DND-41 (cell line): ENCODE data around the gene ODAD4.
A peak's percentile ranks its signal among the peaks of the same experiment; 100 is the strongest.
"Not testable (repeated sequence)": the region's sequence is repeated elsewhere in the genome, so short reads cannot be mapped to it uniquely, and the experiment has no call there.

Source experiments
- ATAC-seq: fragments of 200-7000 bp; cut with Tn5 transposase; 3 replicates; pipeline ENCODE4 v1.9.1; 2021; ENCODE audit warnings: low read depth; ENCODE audit not compliant: insufficient read depth
- DNase-seq: peaks from one replicate; pipeline ENCODE4 v3.0.0-alpha.2; 2020
- H2AFZ ChIP-seq: 2 replicates; pipeline ENCODE4 v1.6.0; 2012; ENCODE audit warnings: low read depth, low read length
- H3K27ac ChIP-seq: 2 replicates; pipeline ENCODE4 v1.5.1; 2012; ENCODE audit warnings: low read length, inconsistent platforms
- H3K27me3 ChIP-seq: fragments of 200-600 bp; sonication (generic); 2 replicates; pipeline ENCODE4 v1.6.0; 2012; ENCODE audit warnings: low read length, mild to moderate bottlenecking, inconsistent platforms; ENCODE audit not compliant: insufficient read depth, poor library complexity
- H3K36me3 ChIP-seq: 2 replicates; pipeline ENCODE4 v1.5.1; 2012; ENCODE audit warnings: low read length, inconsistent platforms; ENCODE audit not compliant: insufficient read depth
- H3K4me1 ChIP-seq: 2 replicates; pipeline ENCODE4 v1.5.1; 2012; ENCODE audit warnings: mild to moderate bottlenecking, low read length; ENCODE audit not compliant: insufficient read depth
- H3K4me2 ChIP-seq: 2 replicates; pipeline ENCODE4 v1.6.0; 2012; ENCODE audit warnings: mild to moderate bottlenecking, moderate library complexity, low read length, inconsistent platforms; ENCODE audit not compliant: insufficient read depth
- H3K4me3 ChIP-seq, 2 experiments: fragments of 200-600 bp in 1 of 2; shearing (Covaris generic) in 1 of 2; 2 replicates each; pipeline ENCODE4 v1.5.1; 2012 to 2016; ENCODE audit warnings: inconsistent platforms in 2 of 2, low read length in 2 of 2, mild to moderate bottlenecking in 2 of 2, low read depth in 1 of 2, moderate library complexity in 1 of 2
- H3K79me2 ChIP-seq: 2 replicates; pipeline ENCODE4 v1.6.0; 2012; ENCODE audit warnings: low read length, inconsistent platforms; ENCODE audit not compliant: insufficient read depth
- H3K9ac ChIP-seq: 2 replicates; pipeline ENCODE4 v1.6.0; 2012; ENCODE audit warnings: low read depth, mild to moderate bottlenecking, inconsistent platforms, low read length, moderate library complexity
- H3K9me3 ChIP-seq: 2 replicates; pipeline ENCODE4 v1.5.1; 2012; ENCODE audit warnings: low read length, moderate library complexity, mild to moderate bottlenecking, inconsistent platforms; ENCODE audit not compliant: insufficient read depth, severe bottlenecking
- H4K20me1 ChIP-seq: 2 replicates; pipeline ENCODE4 v1.6.0; 2012; ENCODE audit warnings: low read length; ENCODE audit not compliant: insufficient read depth
- EZH2 ChIP-seq: IDR thresholded peaks from 3 replicates; pipeline ENCODE4 v1.6.1; 2012; ENCODE audit warnings: borderline replicate concordance, low read depth, mild to moderate bottlenecking, moderate library complexity, low read length, inconsistent platforms; ENCODE audit not compliant: severe bottlenecking
- TF ChIP-seq, protein P1 (sequence below): IDR thresholded peaks from 2 replicates; pipeline ENCODE4 v1.5.1; 2012; ENCODE audit warnings: borderline replicate concordance, low read length, moderate library complexity, mild to moderate bottlenecking; ENCODE audit not compliant: poor library complexity, severe bottlenecking; ENCODE audit errors: extremely low read depth

Gene ODAD4

DNA sequence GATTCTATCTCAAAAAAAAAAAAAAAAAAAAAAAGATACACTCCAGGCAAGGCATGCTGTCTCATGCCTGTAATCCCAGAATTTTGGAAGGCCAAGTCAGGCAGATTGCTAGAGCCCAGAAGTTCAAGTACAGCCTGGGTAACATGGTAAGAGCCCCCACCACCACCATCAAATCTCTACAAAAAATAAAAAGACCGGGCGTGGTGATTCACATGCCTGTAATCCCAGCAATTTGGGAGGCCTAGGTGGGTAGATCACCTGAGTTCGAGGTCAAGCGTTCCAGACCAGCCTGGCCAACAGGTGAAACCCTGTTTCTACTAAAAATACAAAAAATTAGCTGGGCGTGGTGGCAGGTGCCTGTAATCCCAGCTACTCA is 9.8 kb upstream of the ODAD4 start:
- Histone ChIP-seq H3K9me3 (no peaks in the 10 kb centered on the region), H3K27me3 (no peaks in the 10 kb centered on the region), H3K4me1 (peaks cover 32% of the 10 kb centered on the region), H2AFZ (no peak overlapping the region), H3K4me3 (no peak overlapping the region), H3K9ac (no peak overlapping the region), H3K79me2 (peaks cover 34% of the 10 kb centered on the region), H3K4me2 (no peak overlapping the region), H4K20me1 (peaks cover 25% of the 10 kb centered on the region), H3K36me3 (peaks cover 15% of the 10 kb centered on the region), H3K27ac (no peak overlapping the region)
- ATAC-seq (no peak), DNase-seq (no peak)
- TF ChIP-seq, protein P1, sequence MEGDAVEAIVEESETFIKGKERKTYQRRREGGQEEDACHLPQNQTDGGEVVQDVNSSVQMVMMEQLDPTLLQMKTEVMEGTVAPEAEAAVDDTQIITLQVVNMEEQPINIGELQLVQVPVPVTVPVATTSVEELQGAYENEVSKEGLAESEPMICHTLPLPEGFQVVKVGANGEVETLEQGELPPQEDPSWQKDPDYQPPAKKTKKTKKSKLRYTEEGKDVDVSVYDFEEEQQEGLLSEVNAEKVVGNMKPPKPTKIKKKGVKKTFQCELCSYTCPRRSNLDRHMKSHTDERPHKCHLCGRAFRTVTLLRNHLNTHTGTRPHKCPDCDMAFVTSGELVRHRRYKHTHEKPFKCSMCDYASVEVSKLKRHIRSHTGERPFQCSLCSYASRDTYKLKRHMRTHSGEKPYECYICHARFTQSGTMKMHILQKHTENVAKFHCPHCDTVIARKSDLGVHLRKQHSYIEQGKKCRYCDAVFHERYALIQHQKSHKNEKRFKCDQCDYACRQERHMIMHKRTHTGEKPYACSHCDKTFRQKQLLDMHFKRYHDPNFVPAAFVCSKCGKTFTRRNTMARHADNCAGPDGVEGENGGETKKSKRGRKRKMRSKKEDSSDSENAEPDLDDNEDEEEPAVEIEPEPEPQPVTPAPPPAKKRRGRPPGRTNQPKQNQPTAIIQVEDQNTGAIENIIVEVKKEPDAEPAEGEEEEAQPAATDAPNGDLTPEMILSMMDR = no peak
- TF ChIP-seq EZH2 = no peak

DNA sequence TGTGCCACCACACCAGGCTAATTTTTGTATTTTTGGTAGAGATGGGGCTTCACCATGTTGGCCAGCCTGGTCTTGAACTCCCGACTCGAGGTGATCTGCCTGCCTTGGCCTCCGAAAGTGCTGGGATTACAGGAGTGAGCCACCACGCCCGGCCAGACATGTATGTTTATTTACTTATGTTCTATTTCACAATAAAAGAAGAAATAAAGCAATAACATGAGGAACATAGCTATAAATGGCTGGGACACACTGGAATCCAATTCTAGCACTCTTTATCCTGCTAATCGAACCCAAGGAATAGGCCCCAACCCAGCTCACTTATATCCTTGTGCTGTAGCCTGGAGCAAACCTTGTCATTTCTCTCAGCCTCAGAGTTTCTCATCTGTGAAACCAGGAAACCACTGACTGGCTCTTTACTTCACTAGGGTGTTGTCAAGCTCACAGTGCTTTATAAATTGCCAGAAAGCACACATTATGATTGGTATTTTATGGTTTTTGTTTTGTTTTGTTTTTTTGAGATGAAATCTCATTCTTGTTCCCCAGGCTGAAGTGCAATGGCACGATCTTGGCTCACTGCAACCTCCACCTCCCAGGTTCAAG is 4.3 kb upstream of the ODAD4 start:
- Histone ChIP-seq H3K4me1 (peaks cover 21% of the 10 kb centered on the region), H4K20me1 (no peaks in the 10 kb centered on the region), H3K27ac (no peak overlapping the region), H3K79me2 (peaks cover 16% of the 10 kb centered on the region), H3K4me3 (no peak overlapping the region), H3K9me3 (no peaks in the 10 kb centered on the region), H3K9ac (no peak overlapping the region), H3K4me2 (no peak overlapping the region), H3K27me3 (no peaks in the 10 kb centered on the region), H3K36me3 (no peaks in the 10 kb centered on the region), H2AFZ (no peak overlapping the region)
- TF ChIP-seq, protein P1 = no peak
- no peak for TF ChIP-seq EZH2
- no peak for DNase-seq
- no peak for ATAC-seq

GRCh38 chr17:41928693-41929251 is 1.6 kb upstream of the ODAD4 start:
- H2AFZ ChIP-seq = no peak overlapping the region
- no peaks in the 10 kb centered on the region for H3K9me3 ChIP-seq
- H3K4me1 ChIP-seq = peaks cover 43% of the 10 kb centered on the region
- DNase-seq = no peak
- H3K79me2 ChIP-seq = peaks cover 16% of the 10 kb centered on the region
- no peaks in the 10 kb centered on the region for H4K20me1 ChIP-seq
- H3K4me3 ChIP-seq = peak overlapping the region in 1 of 2 experiments; percentile 75; a peak in 2 of 4 replicates
- TF ChIP-seq, protein P1 = no peak
- no peaks in the 10 kb centered on the region for H3K27me3 ChIP-seq
- H3K4me2 ChIP-seq = peak overlapping the region; percentile 90
- no peaks in the 10 kb centered on the region for H3K36me3 ChIP-seq
- no peak for ATAC-seq
- 0 out of 2 replicates have a peak overlapping the region, but pooled peaks have one; percentile 90 for H3K27ac ChIP-seq
- peak overlapping the region; percentile 72; the same call in 1 of the 2 replicates for H3K9ac ChIP-seq

- H4K20me1 ChIP-seq, DNase-seq, H3K36me3 ChIP-seq, H3K9me3 ChIP-seq, ATAC-seq, H3K27me3 ChIP-seq: not testable (repeated sequence)
- peaks cover 43% of the 10 kb centered on the region for H3K4me1 ChIP-seq
- peak overlapping the region; percentile 42 to 75; a peak in 3 of 4 replicates for H3K4me3 ChIP-seq
- peak overlapping the region; percentile 72 for H3K9ac ChIP-seq
- H2AFZ ChIP-seq = peak overlapping the region; percentile 99
- peaks cover 16% of the 10 kb centered on the region for H3K79me2 ChIP-seq
- peak overlapping the region; percentile 90; the same call in 1 of the 2 replicates for H3K27ac ChIP-seq
- peak overlapping the region; percentile 90 for H3K4me2 ChIP-seq
Observed at GRCh38 chr17:41930833-41931156, 378 bp downstream of the ODAD4 start.

DNA sequence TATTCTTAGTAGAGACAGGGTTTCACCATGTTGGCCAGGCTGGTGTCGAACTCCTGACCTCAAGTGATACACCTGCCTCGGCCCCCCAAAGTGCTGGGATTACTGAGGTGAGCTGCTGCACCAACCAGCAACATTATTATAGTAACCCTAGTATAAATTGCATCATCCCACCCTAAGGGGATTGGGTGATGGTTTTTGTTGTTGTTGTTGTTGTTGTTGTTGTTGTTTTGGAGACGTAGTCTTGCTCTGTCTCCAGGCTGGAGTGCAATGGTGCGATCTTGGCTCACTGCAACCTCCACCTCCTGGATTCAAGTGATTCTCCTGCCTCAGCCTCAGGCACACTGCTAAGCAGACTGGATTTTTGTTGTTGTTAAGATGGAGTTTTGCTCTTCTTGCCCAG is 1.3 kb downstream of the ODAD4 start:
- not testable (repeated sequence) for H3K4me3 ChIP-seq, H2AFZ ChIP-seq, H3K36me3 ChIP-seq, H3K27ac ChIP-seq, H3K4me2 ChIP-seq, H3K9ac ChIP-seq, H4K20me1 ChIP-seq, DNase-seq, H3K9me3 ChIP-seq, ATAC-seq, H3K27me3 ChIP-seq
- Histone ChIP-seq H3K4me1 (peaks cover 43% of the 10 kb centered on the region), H3K79me2 (peaks cover 16% of the 10 kb centered on the region)
